Keratinocyte (primary cell): Measurements from ENCODE around the gene PEPD. TPM values are rescaled to one million over a fixed set of nuclear protein-coding genes. Genes with fewer than 3 reads are reported as not detected.

Experiments used
- DNase-seq: peaks from one replicate; pipeline ENCODE4 v3.0.0-alpha.2; 2011; ENCODE audit warnings: low read depth, missing footprints, low spot score
- FAIRE-seq: peaks from 2 replicates; lab custom pipeline; 2011; peaks lifted over from hg19 to GRCh38; lab: Jason Lieb, UNC
- H2AFZ ChIP-seq: 2 replicates; pipeline ENCODE4 v1.6.0; 2012; ENCODE audit warnings: low read length, control low read depth, inconsistent platforms; ENCODE audit not compliant: control insufficient read depth
- H3K27ac ChIP-seq: 2 replicates; pipeline ENCODE4 v1.5.1; 2011; ENCODE audit warnings: low read length; ENCODE audit not compliant: control insufficient read depth, insufficient read depth
- H3K27me3 ChIP-seq: 3 replicates; pipeline ENCODE4 v1.6.0; 2011; ENCODE audit warnings: low read length; ENCODE audit not compliant: control insufficient read depth, insufficient read depth; ENCODE audit errors: extremely low read depth
- H3K36me3 ChIP-seq, 2 experiments: 2 replicates in 1 of 2; 3 replicates in 1 of 2; pipeline ENCODE4 v1.5.1; 2011; ENCODE audit warnings: low read length in 2 of 2, mild to moderate bottlenecking in 1 of 2; ENCODE audit not compliant: control insufficient read depth in 2 of 2, insufficient read depth in 2 of 2; ENCODE audit errors: extremely low read depth in 1 of 2
- H3K4me1 ChIP-seq: 3 replicates; pipeline ENCODE4 v1.5.1; 2011; ENCODE audit warnings: low read length; ENCODE audit not compliant: control insufficient read depth, insufficient read depth; ENCODE audit errors: extremely low read depth
- H3K4me2 ChIP-seq: 3 replicates; pipeline ENCODE4 v1.6.0; 2011; ENCODE audit warnings: low read depth, low read length; ENCODE audit not compliant: control insufficient read depth, insufficient read depth; ENCODE audit errors: extremely low read depth
- H3K4me3 ChIP-seq, 3 experiments: fragments of 200-600 bp in 1 of 3; sonication (generic) in 1 of 3; 2 replicates in 2 of 3; 3 replicates in 1 of 3; pipeline ENCODE4 v1.5.1; 2011 to 2016; ENCODE audit warnings: low read length in 3 of 3, mild to moderate bottlenecking in 3 of 3, control low read depth in 2 of 3, inconsistent platforms in 1 of 3, low read depth in 1 of 3, mixed read lengths in 1 of 3, mixed run types in 1 of 3, moderate library complexity in 1 of 3; ENCODE audit not compliant: control insufficient read depth in 2 of 3, insufficient read depth in 2 of 3; ENCODE audit errors: extremely low read depth in 1 of 3
- H3K79me2 ChIP-seq: 2 replicates; pipeline ENCODE4 v1.6.0; 2012; ENCODE audit warnings: low read length; ENCODE audit not compliant: control insufficient read depth, insufficient read depth
- H3K9ac ChIP-seq: 3 replicates; pipeline ENCODE4 v1.6.0; 2011; ENCODE audit warnings: low read length; ENCODE audit not compliant: control insufficient read depth, insufficient read depth; ENCODE audit errors: extremely low read depth
- H3K9me1 ChIP-seq: 3 replicates; pipeline ENCODE4 v1.6.0; 2011; ENCODE audit warnings: low read length; ENCODE audit not compliant: control insufficient read depth, insufficient read depth; ENCODE audit errors: extremely low read depth
- H3K9me3 ChIP-seq: 2 replicates; pipeline ENCODE4 v1.5.1; 2012; ENCODE audit warnings: low read depth, low read length; ENCODE audit not compliant: control insufficient read depth
- H4K20me1 ChIP-seq: 3 replicates; pipeline ENCODE4 v1.6.0; 2011; ENCODE audit warnings: low read length; ENCODE audit not compliant: control insufficient read depth, insufficient read depth; ENCODE audit errors: extremely low read depth
- EZH2 ChIP-seq: IDR thresholded peaks from one replicate; pipeline ENCODE4 v1.6.1; 2012; ENCODE audit warnings: inconsistent platforms, mild to moderate bottlenecking, low read length, moderate library complexity
- dilution Hi-C: fragments of 300-500 bp; cut with MboI; formaldehyde crosslinking; loops from one replicate; pipeline ENCODE4 v1.7.0; 2020; ENCODE audit warnings: low sequenced_read_pairs; ENCODE audit not compliant: extremely low pct_ligation_motif_present
- polyA plus RNA-seq, 5 experiments: library from polyadenylated mRNA; depleted of rRNA in 3 of 5; stranded (reverse) in 3 of 5; stranded (forward) in 1 of 5; unstranded in 1 of 5; fragments of >200 nt; gene quantifications; 1 replicate in 1 of 5; 2 replicates in 3 of 5; 3 replicates in 1 of 5; pipeline versions ENCODE4 v1.2.1 to v1.2.3, GENCODE V29; 2011 to 2012; ENCODE audit warnings: missing spikeins in 2 of 5, low read depth in 1 of 5, low replicate concordance in 1 of 5
- TF ChIP-seq, protein P1 (sequence below), 3 experiments: IDR thresholded peaks in 1 of 3; conservative IDR thresholded peaks in 1 of 3; optimal IDR thresholded peaks in 1 of 3; 2 replicates in 2 of 3; 3 replicates in 1 of 3; pipeline versions ENCODE3 to v1.5.1; 2011; ENCODE audit warnings: low read length in 3 of 3, mild to moderate bottlenecking in 3 of 3, moderate library complexity in 2 of 3, control low read depth in 1 of 3, inconsistent platforms in 1 of 3; ENCODE audit not compliant: insufficient read depth in 2 of 3; ENCODE audit errors: extremely low read depth in 1 of 3

PEPD gene
- polyA plus RNA-seq, 1 donor (not counting 4 experiments of a cell fraction or from before 2014, with no cell fraction given), result 36.9 TPM

DNA sequence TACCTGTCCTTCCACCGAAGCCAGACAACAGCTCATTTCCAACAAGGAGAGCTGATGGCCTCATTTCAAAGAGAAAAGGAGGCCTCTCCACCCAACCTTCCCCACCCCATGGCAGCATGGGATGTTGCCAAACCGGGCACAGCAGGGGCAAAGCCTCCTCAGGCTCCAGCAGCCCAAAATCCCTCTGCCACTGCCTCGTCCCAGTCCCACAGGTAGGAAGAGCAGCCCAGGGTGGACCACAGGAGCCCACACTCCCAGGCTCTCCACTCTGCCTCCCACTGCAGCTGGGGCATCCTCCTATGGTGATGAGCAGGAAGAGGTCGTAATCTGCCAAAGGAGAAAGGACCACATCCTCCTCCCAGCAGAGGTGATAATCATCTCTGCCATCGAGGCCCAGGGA, 50.9 kb downstream of the PEPD start:
- no peak overlapping the region for H3K4me2 ChIP-seq
- no peak for FAIRE-seq
- H3K27ac ChIP-seq, result no peak overlapping the region
- peaks cover 5% of the 10 kb centered on the region for H3K4me1 ChIP-seq
- dilution Hi-C loops, result no loop called here
- no peak for DNase-seq
- H3K9me3 ChIP-seq, result no peaks in the 10 kb centered on the region
- H3K36me3 ChIP-seq, result no peaks in the 10 kb centered on the region
- TF ChIP-seq, protein P1, sequence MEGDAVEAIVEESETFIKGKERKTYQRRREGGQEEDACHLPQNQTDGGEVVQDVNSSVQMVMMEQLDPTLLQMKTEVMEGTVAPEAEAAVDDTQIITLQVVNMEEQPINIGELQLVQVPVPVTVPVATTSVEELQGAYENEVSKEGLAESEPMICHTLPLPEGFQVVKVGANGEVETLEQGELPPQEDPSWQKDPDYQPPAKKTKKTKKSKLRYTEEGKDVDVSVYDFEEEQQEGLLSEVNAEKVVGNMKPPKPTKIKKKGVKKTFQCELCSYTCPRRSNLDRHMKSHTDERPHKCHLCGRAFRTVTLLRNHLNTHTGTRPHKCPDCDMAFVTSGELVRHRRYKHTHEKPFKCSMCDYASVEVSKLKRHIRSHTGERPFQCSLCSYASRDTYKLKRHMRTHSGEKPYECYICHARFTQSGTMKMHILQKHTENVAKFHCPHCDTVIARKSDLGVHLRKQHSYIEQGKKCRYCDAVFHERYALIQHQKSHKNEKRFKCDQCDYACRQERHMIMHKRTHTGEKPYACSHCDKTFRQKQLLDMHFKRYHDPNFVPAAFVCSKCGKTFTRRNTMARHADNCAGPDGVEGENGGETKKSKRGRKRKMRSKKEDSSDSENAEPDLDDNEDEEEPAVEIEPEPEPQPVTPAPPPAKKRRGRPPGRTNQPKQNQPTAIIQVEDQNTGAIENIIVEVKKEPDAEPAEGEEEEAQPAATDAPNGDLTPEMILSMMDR (optimal IDR thresholded peaks at IDR 0.05 in 1 of 3, IDR thresholded peaks at IDR 0.05 in 1 of 3, conservative IDR thresholded peaks at IDR 0.05 in 1 of 3; ENCODE audit: extremely low read depth in 1 of 3, insufficient read depth in 2 of 3, low read length in 3 of 3), result no peak
- no peak for TF ChIP-seq EZH2
- no peak overlapping the region for H3K4me3 ChIP-seq
- no peaks in the 10 kb centered on the region for H3K27me3 ChIP-seq
- no peaks in the 10 kb centered on the region for H3K9me1 ChIP-seq
- no peaks in the 10 kb centered on the region for H3K79me2 ChIP-seq
- no peak overlapping the region for H2AFZ ChIP-seq
- no peak overlapping the region for H3K9ac ChIP-seq
- no peaks in the 10 kb centered on the region for H4K20me1 ChIP-seq

DNA sequence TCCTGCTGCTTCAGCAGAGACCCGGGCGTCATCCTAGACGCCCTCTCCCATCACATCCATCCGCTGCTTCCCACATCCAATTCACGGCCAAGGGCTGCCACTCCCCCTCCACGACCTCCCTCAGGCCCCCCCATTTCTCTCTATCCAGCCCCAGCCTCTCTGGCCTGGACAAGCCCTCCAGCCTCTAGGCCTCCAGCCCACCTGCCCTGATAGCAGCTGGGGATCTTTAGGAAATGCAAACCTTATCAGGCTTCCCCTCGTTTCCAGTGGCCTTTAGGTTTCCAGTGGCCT, 51.6 kb downstream of the PEPD start:
- no peak overlapping the region for H3K9ac ChIP-seq
- H3K27me3 ChIP-seq, result no peaks in the 10 kb centered on the region
- dilution Hi-C loops, result no loop called here
- H3K36me3 ChIP-seq, result no peaks in the 10 kb centered on the region
- H4K20me1 ChIP-seq, result no peaks in the 10 kb centered on the region
- H3K4me2 ChIP-seq, result no peak overlapping the region
- no peaks in the 10 kb centered on the region for H3K79me2 ChIP-seq
- DNase-seq (no peak), FAIRE-seq (no peak)
- no peak overlapping the region for H3K4me3 ChIP-seq
- peaks cover 5% of the 10 kb centered on the region for H3K4me1 ChIP-seq
- H2AFZ ChIP-seq, result no peak overlapping the region
- TF ChIP-seq EZH2, result no peak
- TF ChIP-seq, protein P1 (optimal IDR thresholded peaks at IDR 0.05 in 1 of 3, IDR thresholded peaks at IDR 0.05 in 1 of 3, conservative IDR thresholded peaks at IDR 0.05 in 1 of 3; ENCODE audit: extremely low read depth in 1 of 3, insufficient read depth in 2 of 3, low read length in 3 of 3), result no peak
- H3K27ac ChIP-seq, result no peak overlapping the region
- no peaks in the 10 kb centered on the region for H3K9me3 ChIP-seq
- H3K9me1 ChIP-seq, result no peaks in the 10 kb centered on the region
